HG02938 (cell line): ENCODE results near the gene SPATA3.
"Not testable (repeated sequence)": the region's sequence is repeated elsewhere in the genome, so short reads cannot be mapped to it uniquely, and the experiment has no call there.

ENCODE experiments used
- ATAC-seq: cut with Tn5 transposase; IDR thresholded peaks from one replicate; pipeline ENCODE4 v1.9.1; 2021; ENCODE audit warnings: mild to moderate bottlenecking, moderate library complexity; ENCODE audit not compliant: unreplicated experiment

Gene SPATA3

GRCh38 chr2:230991598-230991997 lies 4.3 kb upstream of the SPATA3 start:
- ATAC-seq: no peak

GRCh38 chr2:230996661-230997060 lies 740 bp downstream of the SPATA3 start:
- ATAC-seq: no peak

GRCh38 chr2:230998882-230999281 lies 3.0 kb downstream of the SPATA3 start:
- no peak for ATAC-seq

GRCh38 chr2:230999477-230999876 lies 3.6 kb downstream of the SPATA3 start:
- no peak for ATAC-seq

- ATAC-seq: no peak
Observed at GRCh38 chr2:231000211-231000904, 4.4 kb downstream of the SPATA3 start.

GRCh38 chr2:231001036-231001435 lies 5.1 kb downstream of the SPATA3 start:
- ATAC-seq: no peak

- no peak for ATAC-seq
Observed at GRCh38 chr2:231001921-231002320, 6.0 kb downstream of the SPATA3 start.

- ATAC-seq: no peak
Observed at GRCh38 chr2:231002641-231003040, 6.7 kb downstream of the SPATA3 start.

GRCh38 chr2:231003186-231003585 lies 7.3 kb downstream of the SPATA3 start:
- ATAC-seq: no peak

- not testable (repeated sequence) for ATAC-seq
Observed at GRCh38 chr2:231004930-231005329, 9.0 kb downstream of the SPATA3 start.

GRCh38 chr2:231007286-231008098 lies 11.6 kb downstream of the SPATA3 start:
- no peak for ATAC-seq

GRCh38 chr2:231008131-231008530 lies 12.2 kb downstream of the SPATA3 start:
- no peak for ATAC-seq

GRCh38 chr2:231009236-231009919 lies 13.5 kb downstream of the SPATA3 start:
- ATAC-seq: no peak

- no peak for ATAC-seq
Observed at GRCh38 chr2:231010201-231010730, 14.3 kb downstream of the SPATA3 start.

GRCh38 chr2:231011526-231011925 lies 15.6 kb downstream of the SPATA3 start:
- ATAC-seq: no peak

- no peak for ATAC-seq
Observed at GRCh38 chr2:231012463-231012862, 16.5 kb downstream of the SPATA3 start.

GRCh38 chr2:231013820-231014219 lies 17.9 kb downstream of the SPATA3 start:
- ATAC-seq: no peak

- no peak for ATAC-seq
Observed at GRCh38 chr2:231015478-231015877, 19.6 kb downstream of the SPATA3 start.

- ATAC-seq: no peak
Observed at GRCh38 chr2:231015926-231016325, 20.0 kb downstream of the SPATA3 start.

- no peak for ATAC-seq
Observed at GRCh38 chr2:231016566-231017230, 20.8 kb downstream of the SPATA3 start.

- no peak for ATAC-seq
Observed at GRCh38 chr2:231017231-231017598, 21.3 kb downstream of the SPATA3 start.
